Lung (tissue), 12 donors: ENCODE results near the gene EREG. TPM values are rescaled to one million over a fixed set of nuclear protein-coding genes. Genes with fewer than 3 reads are reported as not detected.

Experiments
- ATAC-seq: fragments of 200-7000 bp; cut with Tn5 transposase; one replicate; pipeline ENCODE4 v1.9.1; 2020; ENCODE audit warnings: moderate number of reproducible peaks; ENCODE audit not compliant: insufficient read depth, low FRiP score
- DNase-seq, 3 donors: peaks; one replicate each; pipeline ENCODE4 v3.0.0-alpha.2; 2013 to 2017
- H3K27ac ChIP-seq, 2 donors: one replicate each; pipeline ENCODE4 v1.5.1; 2013; ENCODE audit warnings: mild to moderate bottlenecking in 2 of 2, moderate library complexity in 2 of 2, control low read depth in 1 of 2, inconsistent platforms in 1 of 2, low read depth in 1 of 2, low read length in 1 of 2
- H3K27me3 ChIP-seq, 3 donors: one replicate each; pipeline ENCODE4 v1.5.1; 2013; ENCODE audit warnings: low read length in 2 of 3; ENCODE audit not compliant: control insufficient read depth in 3 of 3, insufficient read depth in 3 of 3
- H3K36me3 ChIP-seq, 4 donors: one replicate each; pipeline ENCODE4 v1.5.1; 2013; ENCODE audit warnings: low read length in 4 of 4, mild to moderate bottlenecking in 1 of 4, moderate library complexity in 1 of 4; ENCODE audit not compliant: control insufficient read depth in 4 of 4, insufficient read depth in 4 of 4
- H3K4me1 ChIP-seq, 5 donors: one replicate each; pipeline ENCODE4 v1.5.1; 2013; ENCODE audit warnings: low read length in 5 of 5, mild to moderate bottlenecking in 2 of 5, moderate library complexity in 1 of 5; ENCODE audit not compliant: control insufficient read depth in 5 of 5, insufficient read depth in 5 of 5
- H3K4me3 ChIP-seq: one replicate; pipeline ENCODE4 v1.5.1; 2013; ENCODE audit warnings: mild to moderate bottlenecking, control low read depth, moderate library complexity
- H3K9ac ChIP-seq, 2 donors: one replicate each; pipeline ENCODE4 v1.5.1; 2013; ENCODE audit warnings: low read length in 2 of 2, control low read depth in 1 of 2; ENCODE audit not compliant: insufficient read depth in 1 of 2
- H3K9me3 ChIP-seq, 4 donors: one replicate each; pipeline ENCODE4 v1.5.1; 2013; ENCODE audit warnings: low read length in 3 of 4, mild to moderate bottlenecking in 1 of 4, moderate library complexity in 1 of 4; ENCODE audit not compliant: control insufficient read depth in 4 of 4, insufficient read depth in 3 of 4
- WGBS, 2 donors: extraction: QIAGEN DNeasy Blood & Tissue Kit; methylation state at CpG; one replicate each; pipeline ENCODE4 v1.1.7; 2013; 5-methylcytosine and 5-hydroxymethylcytosine counted together
- polyA plus RNA-seq, 2 donors: library from polyadenylated mRNA; stranded (reverse); fragments of 200-250 nt; gene quantifications; one replicate each; pipeline ENCODE4 v1.2.1, GENCODE V29; 2013
- total RNA-seq, 2 donors: library from RNA; depleted of rRNA in 1 of 2; stranded (reverse); fragments of >200 nt in 1 of 2; gene quantifications; one replicate each; pipeline ENCODE4 v1.2.1, GENCODE V29; 2014 to 2021
- TF ChIP-seq, protein P1 (sequence below): IDR thresholded peaks from 2 replicates; pipeline ENCODE4 v1.5.1; 2012; ENCODE audit warnings: mild to moderate bottlenecking; ENCODE audit errors: control extremely low read depth, extremely low read depth
- donor health status: control.
- donor health status: control.
- donor health status: Bipolar disorder and iron deficiency.
- donor health status: healthy.
- donor health status: DM: yes; HTN: yes; CAD: no.

The EREG gene
- total and polyA plus RNA-seq, 4 donors: 0.14 to 4.0 (median 0.34) TPM

GRCh38 chr4:74413265-74413664 lies 48.3 kb downstream of the EREG start:
- ATAC-seq: no peak
- H3K9ac ChIP-seq: no peak overlapping the region
- H3K4me1 ChIP-seq: no peaks in the 10 kb centered on the region
- H3K27ac ChIP-seq: no peak overlapping the region
- H3K9me3 ChIP-seq: peaks cover 0 to 2% (median 0%) of the 10 kb centered on the region in 4 donors
- DNase-seq: no peak
- H3K36me3 ChIP-seq: no peaks in the 10 kb centered on the region
- H3K27me3 ChIP-seq: no peaks in the 10 kb centered on the region
- H3K4me3 ChIP-seq: no peak overlapping the region
- TF ChIP-seq, protein P1, sequence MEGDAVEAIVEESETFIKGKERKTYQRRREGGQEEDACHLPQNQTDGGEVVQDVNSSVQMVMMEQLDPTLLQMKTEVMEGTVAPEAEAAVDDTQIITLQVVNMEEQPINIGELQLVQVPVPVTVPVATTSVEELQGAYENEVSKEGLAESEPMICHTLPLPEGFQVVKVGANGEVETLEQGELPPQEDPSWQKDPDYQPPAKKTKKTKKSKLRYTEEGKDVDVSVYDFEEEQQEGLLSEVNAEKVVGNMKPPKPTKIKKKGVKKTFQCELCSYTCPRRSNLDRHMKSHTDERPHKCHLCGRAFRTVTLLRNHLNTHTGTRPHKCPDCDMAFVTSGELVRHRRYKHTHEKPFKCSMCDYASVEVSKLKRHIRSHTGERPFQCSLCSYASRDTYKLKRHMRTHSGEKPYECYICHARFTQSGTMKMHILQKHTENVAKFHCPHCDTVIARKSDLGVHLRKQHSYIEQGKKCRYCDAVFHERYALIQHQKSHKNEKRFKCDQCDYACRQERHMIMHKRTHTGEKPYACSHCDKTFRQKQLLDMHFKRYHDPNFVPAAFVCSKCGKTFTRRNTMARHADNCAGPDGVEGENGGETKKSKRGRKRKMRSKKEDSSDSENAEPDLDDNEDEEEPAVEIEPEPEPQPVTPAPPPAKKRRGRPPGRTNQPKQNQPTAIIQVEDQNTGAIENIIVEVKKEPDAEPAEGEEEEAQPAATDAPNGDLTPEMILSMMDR: no peak

GRCh38 chr4:74414149-74414809 lies 49.3 kb downstream of the EREG start:
- H3K9ac ChIP-seq: no peak overlapping the region
- no peaks in the 10 kb centered on the region for H3K4me1 ChIP-seq
- WGBS, 2 donors: 50 to 66% methylated on average over 5 of the region's 5 CpGs
- DNase-seq (no peak), ATAC-seq (no peak)
- H3K9me3 ChIP-seq: peaks cover 0 to 2% (median 0%) of the 10 kb centered on the region in 4 donors
- no peaks in the 10 kb centered on the region for H3K36me3 ChIP-seq
- no peaks in the 10 kb centered on the region for H3K27me3 ChIP-seq
- TF ChIP-seq, protein P1: no peak
- H3K27ac ChIP-seq: no peak overlapping the region
- no peak overlapping the region for H3K4me3 ChIP-seq

DNA sequence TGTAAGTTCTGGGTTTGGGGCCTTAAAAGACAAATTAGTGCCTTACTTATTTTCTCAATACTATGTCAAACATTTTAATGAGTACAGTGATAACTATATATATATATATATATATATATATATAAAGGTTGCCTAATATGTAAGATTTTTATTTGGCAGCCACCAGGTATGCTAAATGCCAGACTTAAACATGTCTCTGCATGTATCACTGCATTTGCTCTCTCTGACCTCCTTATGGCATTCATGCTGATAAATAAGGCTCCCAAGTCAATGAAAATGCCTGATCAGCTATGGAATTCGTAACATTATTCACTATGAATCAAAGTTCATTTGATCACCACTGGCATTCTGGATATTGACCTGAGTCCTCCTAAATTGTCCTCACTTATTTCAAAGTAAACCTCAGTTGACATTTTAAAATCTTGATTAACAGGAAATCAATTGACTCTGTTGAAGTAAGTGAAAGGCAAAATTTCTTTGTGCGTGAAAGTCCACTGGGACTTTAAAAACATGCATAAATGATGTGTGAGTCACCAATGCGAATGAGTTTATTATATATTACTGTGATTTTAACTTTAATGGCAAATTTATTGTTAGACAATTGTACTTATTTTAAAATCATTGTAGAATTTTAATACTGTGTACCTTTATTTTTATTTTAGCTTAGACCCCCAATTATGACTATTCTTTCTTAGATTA lies 50.8 kb downstream of the EREG start:
- H3K27ac ChIP-seq: no peak overlapping the region
- H3K9ac ChIP-seq: no peak overlapping the region
- no peaks in the 10 kb centered on the region for H3K27me3 ChIP-seq
- no peak for ATAC-seq
- H3K4me3 ChIP-seq: no peak overlapping the region
- H3K4me1 ChIP-seq: no peaks in the 10 kb centered on the region
- TF ChIP-seq, protein P1: no peak
- no peak for DNase-seq
- no peaks in the 10 kb centered on the region for H3K36me3 ChIP-seq
- WGBS, 2 donors: 92 to 96% methylated on average over 3 of the region's 3 CpGs
- H3K9me3 ChIP-seq: peaks cover 0 to 2% (median 0%) of the 10 kb centered on the region in 4 donors
